Measurements from ENCODE around the gene PAXX.

The PAXX gene

DNA sequence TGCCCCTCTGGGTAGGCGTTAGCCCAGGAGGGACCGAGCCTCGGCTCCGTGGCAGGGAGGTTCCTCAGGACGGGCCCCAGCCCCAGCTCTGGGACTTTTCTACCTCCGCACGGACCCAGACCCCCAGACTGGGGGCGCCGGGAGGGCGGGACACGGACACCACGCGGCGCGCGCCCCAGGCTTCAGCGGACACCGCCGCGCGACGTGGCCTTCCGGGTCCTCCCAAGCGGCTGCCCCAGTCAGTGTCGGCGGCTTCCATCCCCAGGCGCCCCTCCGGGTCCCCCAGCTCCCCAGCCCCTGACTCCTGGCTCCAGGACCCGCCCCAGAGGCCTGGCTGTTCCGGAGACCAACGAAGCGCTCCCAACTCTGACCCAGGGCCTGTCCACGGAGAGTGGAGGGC is 6.4 kb upstream of the PAXX start:
- TF ChIP-seq, protein P1, sequence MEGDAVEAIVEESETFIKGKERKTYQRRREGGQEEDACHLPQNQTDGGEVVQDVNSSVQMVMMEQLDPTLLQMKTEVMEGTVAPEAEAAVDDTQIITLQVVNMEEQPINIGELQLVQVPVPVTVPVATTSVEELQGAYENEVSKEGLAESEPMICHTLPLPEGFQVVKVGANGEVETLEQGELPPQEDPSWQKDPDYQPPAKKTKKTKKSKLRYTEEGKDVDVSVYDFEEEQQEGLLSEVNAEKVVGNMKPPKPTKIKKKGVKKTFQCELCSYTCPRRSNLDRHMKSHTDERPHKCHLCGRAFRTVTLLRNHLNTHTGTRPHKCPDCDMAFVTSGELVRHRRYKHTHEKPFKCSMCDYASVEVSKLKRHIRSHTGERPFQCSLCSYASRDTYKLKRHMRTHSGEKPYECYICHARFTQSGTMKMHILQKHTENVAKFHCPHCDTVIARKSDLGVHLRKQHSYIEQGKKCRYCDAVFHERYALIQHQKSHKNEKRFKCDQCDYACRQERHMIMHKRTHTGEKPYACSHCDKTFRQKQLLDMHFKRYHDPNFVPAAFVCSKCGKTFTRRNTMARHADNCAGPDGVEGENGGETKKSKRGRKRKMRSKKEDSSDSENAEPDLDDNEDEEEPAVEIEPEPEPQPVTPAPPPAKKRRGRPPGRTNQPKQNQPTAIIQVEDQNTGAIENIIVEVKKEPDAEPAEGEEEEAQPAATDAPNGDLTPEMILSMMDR (IDR thresholded peaks at IDR 0.05; ENCODE audit: low read depth, low read length): no peak
- DNase-seq (ENCODE audit: low read depth in 2 of 2): no peak
- no peak overlapping the region for H3K4me3 ChIP-seq (replicated peaks in 1 of 2; ENCODE audit: low read depth in 2 of 2, low read length in 2 of 2)

DNA sequence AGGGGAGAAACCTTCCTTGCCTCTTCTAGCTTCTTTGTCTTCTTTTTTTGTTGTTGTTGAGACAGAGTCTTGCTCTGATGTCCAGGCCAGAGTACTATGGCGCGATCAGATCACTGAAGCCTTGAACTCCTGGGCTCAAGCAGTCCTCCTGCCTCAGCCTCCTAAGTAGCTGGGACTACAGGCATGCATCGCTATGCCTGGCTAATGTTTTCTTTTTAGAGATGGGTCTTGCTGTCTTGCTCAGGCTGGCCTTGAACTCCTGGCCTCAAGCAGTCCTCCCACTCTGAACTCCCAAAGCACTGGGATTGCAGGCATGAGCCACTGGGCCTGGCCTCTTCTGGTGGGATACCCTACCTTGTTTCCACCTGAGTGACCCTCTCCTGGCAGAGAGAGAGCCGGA is 3.4 kb upstream of the PAXX start:
- TF ChIP-seq, protein P1 (IDR thresholded peaks at IDR 0.05; ENCODE audit: low read depth, low read length): no peak
- H3K4me3 ChIP-seq (replicated peaks in 1 of 2; ENCODE audit: low read depth in 2 of 2, low read length in 2 of 2): no peak overlapping the region
- no peak for DNase-seq (ENCODE audit: low read depth in 2 of 2)

DNA sequence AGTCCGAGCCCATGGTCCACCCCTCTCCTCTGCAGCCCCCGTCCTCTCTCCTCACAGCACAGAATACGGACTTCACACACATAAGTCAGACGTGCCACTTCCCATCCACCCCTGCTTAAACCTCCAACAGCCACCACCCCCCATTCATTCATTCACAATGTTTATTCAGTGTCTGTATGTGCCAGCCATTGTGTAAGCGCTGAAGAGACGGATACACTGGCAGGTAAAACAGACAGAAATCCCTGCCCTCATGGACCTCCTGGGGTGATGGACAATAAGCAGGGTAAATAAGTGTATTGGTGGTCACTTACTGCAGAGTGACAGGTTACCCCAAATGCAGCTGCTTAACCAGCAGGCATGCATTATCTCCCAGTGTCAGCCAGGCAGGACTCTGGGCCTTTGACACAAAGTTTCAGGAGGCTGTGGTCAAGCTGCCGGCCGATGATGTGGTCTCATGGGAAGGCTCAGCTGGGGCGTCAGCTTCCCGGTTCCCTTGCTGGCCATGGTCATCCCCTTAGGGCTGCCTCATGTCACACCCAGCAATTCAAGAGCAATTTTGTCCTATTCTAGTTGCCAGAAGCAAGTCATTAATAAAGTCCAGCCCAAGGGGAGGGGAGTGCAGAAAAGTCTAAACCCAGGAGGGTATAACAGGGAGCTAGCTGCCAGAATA is 1.8 kb upstream of the PAXX start:
- no peak for DNase-seq (ENCODE audit: low read depth in 2 of 2)
- TF ChIP-seq, protein P1 (IDR thresholded peaks at IDR 0.05; ENCODE audit: low read depth, low read length): no peak
- no peak overlapping the region for H3K4me3 ChIP-seq (replicated peaks in 1 of 2; ENCODE audit: low read depth in 2 of 2, low read length in 2 of 2)

DNA sequence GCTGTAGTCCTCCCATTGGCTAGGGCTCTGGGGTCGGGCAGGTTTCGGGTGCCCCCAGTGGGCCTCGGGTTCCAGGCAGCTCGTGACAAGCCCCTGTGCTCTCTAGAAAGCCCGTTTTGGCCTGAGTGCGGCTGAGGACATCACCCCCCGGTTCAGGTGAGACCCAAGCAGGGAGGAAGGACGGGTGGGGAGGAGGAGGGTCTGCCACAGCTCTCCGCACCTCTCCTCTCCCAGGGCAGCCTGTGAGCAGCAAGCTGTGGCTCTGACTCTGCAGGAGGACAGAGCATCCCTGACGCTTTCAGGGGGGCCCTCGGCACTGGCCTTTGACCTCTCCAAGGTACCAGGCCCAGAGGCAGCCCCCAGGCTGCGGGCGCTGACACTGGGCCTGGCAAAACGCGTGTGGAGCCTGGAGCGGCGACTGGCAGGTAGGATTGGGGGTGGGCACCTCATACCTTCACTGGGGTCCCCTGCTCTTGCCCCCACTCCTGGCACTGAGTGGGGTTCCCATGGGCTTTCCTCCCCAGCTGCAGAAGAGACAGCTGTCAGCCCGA is 672 bp downstream of the PAXX start:
- TF ChIP-seq, protein P1 (IDR thresholded peaks at IDR 0.05; ENCODE audit: low read depth, low read length): no peak
- H3K4me3 ChIP-seq (replicated peaks in 1 of 2; ENCODE audit: low read depth in 2 of 2, low read length in 2 of 2): peak overlapping the region; percentile 71 to 73
- no peak for DNase-seq (ENCODE audit: low read depth in 2 of 2)

DNA sequence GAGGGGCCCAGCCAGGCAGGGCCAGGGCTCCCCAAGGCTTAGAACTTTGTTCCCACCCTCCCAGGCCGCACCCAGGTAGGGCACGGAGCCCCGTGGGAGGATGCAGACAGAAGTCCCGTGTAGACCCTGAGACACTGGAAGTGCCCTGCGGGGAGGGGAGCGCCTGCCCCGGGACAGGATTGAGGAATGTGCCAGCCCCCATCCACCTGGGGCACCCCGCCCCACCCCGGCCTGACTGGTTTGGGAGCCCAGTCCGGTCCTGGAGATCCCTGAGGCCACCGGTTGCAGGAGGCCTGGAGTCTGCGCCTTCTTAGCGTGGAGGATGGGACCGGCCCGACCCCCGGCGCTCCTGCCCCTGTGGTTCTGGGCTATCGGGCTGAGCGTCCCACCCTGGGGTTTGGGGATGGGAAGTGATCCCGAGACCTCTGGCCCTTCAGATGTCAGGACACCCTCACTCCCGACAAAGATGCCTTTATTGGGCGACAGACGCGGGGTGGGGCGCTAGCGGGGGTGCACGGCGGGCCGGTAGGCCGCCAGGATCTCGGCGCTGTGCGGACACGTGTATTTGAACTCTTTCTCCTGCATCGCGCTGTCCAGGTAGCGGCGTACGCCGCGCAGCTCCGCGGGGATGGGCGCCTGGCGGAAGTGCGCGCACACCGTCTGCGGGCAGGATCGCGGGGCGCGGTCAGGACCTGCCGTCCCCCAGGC is 2.1 kb downstream of the PAXX start:
- no peak overlapping the region for H3K4me3 ChIP-seq (replicated peaks in 1 of 2; ENCODE audit: low read depth in 2 of 2, low read length in 2 of 2)
- TF ChIP-seq, protein P1 (IDR thresholded peaks at IDR 0.05; ENCODE audit: low read depth, low read length): no peak
- DNase-seq (ENCODE audit: low read depth in 2 of 2): no peak

DNA sequence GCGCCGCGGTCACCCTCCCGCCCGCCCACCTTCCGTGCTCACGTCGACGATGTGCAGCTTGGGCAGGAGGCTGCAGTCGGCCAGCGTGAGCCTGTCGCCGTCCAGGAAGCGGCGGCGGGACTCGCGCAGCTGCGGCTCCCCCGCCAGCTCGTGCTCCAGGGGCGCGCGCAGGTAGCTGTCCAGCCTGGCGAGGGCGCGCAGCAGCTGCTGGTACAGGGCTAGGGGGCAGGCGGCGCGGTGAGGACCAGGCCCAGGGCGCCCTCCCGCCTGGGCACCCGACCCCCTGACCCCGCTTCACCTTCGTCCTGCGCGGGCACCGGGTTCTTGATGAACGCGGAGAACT is 2.6 kb downstream of the PAXX start:
- TF ChIP-seq, protein P1 (IDR thresholded peaks at IDR 0.05; ENCODE audit: low read depth, low read length): no peak
- H3K4me3 ChIP-seq (replicated peaks in 1 of 2; ENCODE audit: low read depth in 2 of 2, low read length in 2 of 2): no peak overlapping the region
- no peak for DNase-seq (ENCODE audit: low read depth in 2 of 2)

Data from cardiac fibroblast (primary cell).